Occipital lobe (tissue), 2 donors: ENCODE results near the gene LRRC4B. TPM values are rescaled to one million over a fixed set of nuclear protein-coding genes. Genes with fewer than 3 reads are reported as not detected.

Experiments used
- DNase-seq: peaks from one replicate; lab custom pipeline; 2025; lab: John Stamatoyannopoulos, UW
- total RNA-seq: library from RNA; depleted of rRNA; stranded (reverse); fragments of >200 nt; gene quantifications from one replicate; pipeline ENCODE4 v1.2.3, GENCODE V29; 2014

Gene LRRC4B
- total RNA-seq, 1 donor from 2014 or later = 75.8 TPM

DNA sequence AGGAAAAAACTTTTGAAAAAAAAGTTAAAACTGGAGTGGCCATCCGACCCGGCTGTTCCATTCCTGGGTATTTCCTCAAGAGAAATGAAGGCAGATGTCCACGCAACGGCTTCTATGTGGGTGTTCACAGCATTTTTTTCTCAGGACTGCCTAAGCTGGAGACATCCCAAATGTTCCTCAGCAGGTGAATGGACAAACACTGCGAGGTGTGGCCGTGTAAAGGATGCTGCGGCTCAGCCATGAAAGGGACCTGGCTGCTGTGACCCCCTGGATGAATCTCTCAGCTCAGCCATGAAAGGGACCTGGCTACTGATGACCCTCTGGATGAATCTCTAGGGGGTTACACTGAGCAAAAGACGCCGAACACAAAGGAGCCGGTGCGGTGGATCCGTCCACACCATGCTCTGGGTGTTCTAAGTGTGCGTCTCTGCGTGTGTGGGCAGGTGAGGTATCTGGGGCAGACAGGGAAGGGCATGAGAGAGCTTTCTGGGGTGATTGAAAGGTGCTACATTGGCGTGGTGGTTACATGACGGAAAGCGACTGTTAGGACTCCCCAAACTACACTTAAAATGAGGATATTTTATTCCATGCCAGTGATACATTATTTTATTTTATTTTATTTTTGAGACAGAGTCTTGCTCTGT, 47.3 kb downstream of the LRRC4B start:
- DNase-seq = no peak

DNA sequence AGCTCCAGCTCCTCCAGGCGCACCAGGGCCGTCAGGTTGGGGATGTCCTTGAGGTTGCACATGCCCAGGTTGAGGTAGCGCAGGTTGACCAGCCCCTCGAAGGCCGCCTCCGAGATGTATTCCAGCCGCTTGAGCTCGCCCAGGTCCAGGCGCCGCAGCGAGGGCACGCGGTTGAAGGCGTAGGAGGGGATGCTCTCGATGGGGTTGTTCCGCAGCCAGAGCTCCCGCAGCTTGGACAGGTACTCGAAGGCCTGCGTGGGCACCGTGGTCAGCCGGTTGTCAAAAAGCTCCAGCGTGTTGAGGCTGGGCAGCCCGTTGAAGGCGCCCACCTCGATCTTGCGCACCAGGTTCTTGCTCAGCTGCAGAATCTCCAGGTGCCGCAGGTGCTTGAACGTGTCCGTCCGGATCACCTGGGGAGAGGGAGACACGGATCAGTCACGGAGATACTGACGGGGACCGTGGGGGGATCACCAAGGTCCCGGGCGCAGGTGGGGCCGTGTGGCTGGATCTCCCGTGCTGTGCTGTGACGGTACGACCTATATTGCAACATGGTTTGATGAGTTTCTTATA, 49.1 kb downstream of the LRRC4B start:
- no peak for DNase-seq

DNA sequence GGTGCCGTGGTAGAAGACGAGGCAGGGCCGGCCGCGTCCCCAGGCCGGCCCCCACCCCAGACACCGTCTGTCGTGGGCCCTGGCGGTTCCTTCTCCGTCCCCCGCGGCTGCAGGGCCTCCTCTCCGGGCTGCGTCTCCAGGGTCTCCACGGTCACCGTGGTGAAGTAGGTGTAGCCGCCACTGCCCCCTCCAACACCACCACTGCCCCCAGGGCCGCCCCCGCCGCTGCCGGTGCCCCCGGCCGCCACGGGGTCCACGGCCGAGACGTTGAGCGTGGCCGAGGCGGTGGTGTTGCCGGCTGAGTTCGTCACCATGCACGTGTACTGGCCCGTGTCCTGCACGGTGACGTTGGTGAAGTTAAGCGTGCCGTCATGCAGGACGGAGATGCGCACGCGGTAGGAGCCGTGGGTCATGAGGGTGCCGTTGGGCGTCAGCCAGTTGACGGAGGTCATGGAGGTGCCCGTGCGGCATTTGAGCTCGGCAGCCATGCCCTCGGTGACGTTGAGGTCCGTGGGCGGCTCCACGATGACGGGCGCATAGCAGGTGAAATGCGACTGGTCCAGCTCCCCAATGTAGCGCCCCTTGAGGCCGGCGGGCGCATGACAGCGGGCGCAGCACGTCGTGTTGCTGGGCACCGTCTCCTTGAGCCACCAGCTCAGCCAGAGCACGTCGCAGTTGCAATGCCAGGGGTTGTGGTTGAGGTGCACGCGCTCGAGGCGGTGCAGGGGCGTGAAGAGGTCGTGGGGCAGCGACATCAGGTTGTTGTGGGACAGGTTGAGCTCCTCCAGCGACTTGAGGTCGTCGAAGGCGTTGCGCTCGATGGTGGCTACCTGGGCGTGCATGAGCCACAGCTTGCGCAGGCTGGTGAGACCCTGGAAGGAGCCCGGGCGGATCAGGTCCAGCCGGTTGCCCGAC, 49.9 kb downstream of the LRRC4B start:
- no peak for DNase-seq

DNA sequence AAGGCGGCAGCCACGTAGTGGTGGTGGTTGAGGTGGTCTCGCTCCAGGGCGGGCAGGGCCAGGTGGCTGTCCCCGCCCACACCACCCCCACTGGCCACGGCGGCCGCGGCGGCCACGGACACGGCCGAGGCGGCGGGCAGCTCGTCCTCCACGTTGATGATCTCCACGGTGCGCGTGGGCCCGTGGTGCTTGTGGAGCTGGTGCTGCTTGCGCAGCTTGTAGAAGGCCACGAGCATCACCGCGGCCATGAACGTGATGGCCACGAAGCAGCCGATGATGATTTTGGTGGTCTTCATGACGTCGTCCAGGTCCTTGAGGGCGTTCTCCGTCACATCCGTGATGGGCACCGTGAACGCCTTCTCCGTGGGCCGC, 50.5 kb downstream of the LRRC4B start:
- no peak for DNase-seq

DNA sequence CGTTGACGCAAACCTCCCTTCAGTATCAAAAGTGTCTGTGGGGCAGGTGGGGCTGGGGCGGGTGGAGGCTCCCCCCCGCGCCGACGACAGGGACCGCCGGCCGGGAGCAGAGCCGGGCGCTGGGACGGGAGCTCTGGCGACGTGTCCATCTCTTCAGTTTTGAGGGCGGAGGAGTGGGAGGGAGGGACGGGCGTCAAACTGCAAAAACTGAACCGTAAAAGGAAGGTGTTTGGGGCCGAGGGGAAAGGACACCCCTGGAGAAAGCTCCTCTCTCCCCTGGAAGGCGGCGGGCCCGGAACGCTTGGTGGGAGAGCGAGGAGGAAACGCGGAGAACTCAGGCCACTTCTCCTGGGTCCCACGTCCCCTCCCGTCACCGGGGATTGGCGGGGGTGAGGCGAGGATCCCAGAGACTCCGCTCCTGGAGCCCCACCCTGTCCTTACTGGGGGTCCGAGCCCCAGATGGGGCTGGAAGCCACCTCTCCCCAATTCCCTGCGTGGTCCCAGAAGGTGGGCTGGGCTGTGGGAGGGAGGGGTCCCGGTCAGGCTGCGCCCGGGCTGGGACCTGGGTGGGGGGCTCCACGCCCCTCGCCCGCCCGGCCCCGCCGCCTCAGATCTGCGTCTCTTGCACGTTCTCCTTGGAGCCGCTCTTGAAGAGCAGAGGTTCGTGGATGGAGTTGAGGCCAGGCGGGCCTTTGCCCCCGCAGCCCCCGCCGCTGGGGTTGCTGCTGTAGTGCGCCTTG, 51.1 kb downstream of the LRRC4B start:
- no peak for DNase-seq

DNA sequence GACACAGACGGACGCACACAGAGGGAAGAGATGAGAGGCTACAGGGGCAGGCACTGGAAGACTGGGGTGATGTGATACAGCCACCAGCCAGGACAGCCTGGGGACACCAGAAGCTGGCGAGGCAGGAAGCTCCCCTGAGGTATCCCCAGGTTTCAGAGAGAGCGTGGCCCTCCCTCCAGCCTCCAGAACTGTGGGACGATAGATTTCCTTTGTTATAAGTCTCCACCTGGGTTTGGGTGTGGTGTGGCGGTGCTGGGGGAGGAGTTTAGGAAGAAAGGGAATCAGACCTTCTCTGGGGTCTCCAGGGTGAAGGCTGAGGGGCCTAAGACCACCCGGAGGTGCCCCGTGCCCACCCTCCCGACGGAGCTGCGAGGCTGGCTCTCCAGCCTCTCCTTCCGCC, 51.8 kb downstream of the LRRC4B start:
- DNase-seq = no peak

DNA sequence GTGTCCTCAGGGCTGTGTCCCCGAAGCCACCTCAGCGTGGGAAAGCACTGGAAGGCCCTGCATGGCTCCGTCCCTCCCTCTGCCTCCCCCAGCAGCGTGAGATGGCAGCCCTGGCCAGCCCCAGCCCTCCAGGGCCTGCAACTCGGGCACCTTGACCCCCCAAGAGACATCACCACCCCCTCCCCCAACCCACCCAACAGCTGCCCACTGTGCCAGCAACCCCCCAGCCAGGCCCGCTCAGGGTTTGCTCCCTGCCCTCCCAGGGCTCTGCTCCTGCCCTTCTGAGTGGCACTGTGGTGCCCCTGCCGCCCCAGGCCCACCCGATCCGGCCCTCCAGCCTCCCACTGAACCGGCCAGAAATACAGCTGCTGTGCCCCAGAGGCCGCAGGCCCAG, 53.1 kb downstream of the LRRC4B start:
- no peak for DNase-seq

DNA sequence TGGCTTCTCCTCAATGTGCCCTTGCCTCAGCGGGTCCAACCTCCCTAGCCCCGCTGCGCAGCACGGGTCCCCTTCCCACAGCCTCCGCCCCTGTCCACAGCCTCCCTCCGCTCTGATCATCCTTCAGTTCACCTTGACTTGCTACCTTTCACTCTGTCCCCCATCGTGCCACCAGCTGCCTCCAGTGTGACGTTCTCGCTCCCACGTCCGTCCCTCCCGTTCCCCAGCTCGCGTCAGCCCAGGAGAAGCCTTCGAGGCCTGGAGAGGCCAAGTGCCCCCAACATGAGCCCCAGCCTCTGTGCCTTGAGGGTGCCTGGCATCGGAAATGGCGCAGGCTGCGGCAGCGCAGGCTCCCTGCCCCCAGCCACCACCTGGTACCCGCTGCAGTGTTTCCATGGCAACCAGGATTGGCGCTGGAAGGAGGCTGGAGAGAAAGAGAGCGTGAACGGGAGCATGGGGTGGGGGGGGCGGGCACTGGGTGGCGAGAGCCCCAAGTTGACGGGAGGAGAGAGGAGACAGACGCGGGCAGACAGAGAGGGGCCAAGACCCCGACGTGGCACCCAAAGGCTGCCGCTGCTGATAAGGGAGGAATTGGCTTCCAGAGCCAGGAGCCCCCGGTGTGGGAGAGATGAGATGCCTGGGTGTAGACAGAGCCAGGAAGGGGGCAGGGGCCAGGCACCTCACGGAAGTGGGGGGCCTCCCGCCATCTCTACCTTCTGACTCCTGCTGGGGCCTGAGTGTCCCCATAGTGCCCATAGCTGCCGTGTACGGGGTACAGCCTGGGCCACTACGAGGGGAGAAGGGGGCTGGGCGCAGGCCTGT, 53.7 kb downstream of the LRRC4B start:
- peak; percentile 86 for DNase-seq

DNA sequence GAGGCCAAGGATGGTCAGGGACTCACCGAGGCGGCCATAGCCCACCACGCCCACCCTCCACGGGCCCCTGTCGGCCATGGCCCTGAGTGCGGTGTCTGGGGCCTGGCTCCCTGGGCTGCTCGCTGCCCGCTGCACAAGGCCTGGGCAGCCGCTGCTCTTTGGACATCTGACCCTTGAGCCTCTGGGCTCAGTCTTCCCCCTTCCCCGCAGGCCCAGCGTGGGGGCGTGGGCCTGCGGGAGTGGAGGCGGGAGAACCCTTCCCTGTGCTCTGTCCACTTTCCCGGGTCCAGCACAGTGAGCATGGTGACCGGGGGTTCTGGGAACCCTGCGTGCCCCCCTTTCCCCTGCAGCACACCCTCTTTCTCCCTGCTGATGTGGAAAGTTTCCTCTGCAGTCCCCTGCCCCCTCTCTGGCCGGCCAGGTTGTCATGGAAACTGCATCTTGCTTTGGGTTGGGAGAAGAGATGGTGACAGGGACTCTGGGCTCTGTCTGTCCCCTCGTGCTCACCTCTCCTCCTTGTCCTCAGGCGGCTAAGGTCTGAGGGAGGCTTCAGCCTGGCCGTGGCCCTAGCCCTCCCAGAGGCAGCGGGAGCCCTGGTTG, 54.4 kb downstream of the LRRC4B start, which contains the start of gene ASPDH:
Gene ASPDH, minus strand, starts transcription at position 168 of the 600 bp plus-strand sequence. Its CDS starts 90 bp downstream, at position 78.
- DNase-seq = peak; percentile 47

DNA sequence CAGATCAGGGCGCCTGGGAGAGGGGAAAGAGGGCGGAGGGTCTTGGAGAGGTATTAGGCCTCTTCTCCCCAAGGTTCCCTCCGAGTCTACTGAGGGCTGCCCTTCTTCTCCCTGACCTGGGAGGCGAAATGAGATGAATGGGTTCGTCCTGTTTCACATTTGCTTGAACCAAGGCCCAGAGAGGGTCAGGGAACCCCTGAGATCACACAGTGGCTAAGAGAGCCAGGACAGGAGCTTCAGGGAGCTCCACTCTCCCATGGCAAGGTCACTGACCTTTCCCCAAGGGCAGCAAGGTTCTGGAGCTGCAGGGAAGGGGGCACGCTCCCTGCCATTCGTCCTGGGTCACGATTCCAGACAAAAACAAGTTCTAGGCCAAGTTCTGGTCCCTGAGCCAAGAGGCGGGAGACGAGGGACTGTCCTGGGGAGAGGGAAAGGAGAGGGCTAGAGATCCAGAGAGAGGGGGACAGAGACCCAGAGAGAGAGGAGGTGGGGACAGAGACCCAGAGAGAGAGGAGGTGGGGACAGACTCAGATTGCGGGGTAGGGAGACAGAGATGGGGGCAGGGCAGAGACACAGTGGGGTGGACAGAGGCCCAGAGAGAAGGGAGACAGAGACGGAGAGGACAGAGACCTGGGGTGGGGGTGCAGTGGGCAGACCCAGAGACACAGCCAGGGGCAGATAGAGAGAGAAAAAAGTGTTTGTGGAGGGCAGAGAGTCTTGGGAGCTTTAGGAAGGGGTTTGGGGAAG, 55.1 kb downstream of the LRRC4B start:
- no peak for DNase-seq

DNA sequence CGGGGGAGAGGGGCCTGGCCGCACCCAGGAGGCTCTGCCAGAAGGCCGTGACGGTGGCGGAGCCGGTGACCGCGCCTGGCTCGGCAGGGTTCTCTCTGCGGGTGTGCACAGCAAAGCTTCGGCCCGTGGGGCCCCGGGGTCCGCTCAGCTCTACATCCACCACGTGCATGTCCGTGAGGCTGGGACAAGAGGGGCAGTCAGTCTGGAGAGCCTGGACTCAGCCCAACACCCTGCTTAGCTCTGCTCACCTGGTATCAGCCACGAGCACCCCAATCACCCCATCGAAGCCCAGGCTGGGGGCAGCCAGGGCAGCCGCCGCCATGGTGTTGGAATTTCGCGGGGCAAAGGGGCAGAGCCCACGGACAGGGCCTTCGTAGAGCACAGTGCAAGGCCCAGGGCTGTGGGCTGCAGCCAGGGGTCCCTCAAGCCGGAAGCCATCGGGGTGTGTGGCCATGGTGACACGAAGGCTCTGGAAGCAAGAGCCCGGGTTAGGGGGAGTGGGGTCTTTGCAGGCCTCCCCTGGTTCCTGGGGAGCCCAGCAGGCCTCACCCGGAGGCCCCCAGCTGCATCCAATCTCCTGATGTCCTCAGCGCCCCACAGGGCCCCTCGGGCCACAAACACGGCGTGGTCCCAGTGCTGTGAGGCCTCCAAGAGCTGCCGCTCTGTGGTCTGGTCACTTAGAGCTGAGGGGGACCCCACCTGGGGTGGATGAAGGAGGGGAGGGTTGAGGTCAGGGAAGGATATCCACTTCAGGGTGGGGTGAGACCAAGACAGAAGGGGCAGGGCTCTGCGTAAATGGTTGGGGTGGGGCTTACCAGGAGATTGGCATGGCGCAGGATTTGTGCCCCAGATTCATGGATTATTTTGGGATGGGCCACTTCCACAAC, 55.9 kb downstream of the LRRC4B start:
- no peak for DNase-seq

DNA sequence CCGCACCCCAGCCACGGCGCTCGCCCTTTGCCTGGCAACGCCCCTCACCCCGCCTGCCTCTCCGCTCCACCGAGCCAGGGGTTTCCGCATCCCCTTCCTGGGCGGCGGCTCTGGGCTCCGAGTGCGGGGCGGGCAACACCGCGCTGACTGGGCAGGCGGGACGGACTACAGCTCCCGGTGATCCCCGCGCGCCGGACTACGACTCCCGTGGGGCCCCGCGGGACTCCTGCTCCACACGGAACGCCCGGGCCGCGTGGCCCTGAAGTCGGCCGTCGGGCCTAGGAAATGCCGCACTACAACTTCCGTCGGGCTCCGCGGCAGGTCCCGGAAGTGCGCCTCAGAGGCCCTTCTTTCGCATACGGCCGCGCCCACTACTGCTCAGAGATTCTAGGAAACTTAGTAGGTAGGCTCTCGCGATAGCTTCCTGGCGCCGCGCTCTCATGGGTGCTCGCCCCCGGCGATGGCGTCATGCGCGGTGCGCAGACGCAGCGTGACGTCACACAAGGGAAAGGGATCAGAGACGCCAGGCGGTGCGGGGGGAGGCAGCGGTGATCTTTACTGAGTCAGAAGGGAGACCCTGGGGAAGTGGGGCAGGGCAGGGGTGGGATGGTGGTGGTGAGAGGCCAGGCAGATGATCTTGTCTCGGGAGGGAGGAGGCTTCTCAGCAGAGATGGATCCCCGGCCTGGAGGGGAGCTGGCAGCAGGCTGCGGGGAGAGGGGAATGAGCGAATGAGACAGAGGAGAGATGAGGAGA, 57.0 kb downstream of the LRRC4B start, which contains the start of gene JOSD2:
Gene JOSD2, minus strand, starts transcription at position 123 of the 754 bp plus-strand sequence. CDS start 760 bp downstream, outside the sequence.
- peak; percentile 97 for DNase-seq

DNA sequence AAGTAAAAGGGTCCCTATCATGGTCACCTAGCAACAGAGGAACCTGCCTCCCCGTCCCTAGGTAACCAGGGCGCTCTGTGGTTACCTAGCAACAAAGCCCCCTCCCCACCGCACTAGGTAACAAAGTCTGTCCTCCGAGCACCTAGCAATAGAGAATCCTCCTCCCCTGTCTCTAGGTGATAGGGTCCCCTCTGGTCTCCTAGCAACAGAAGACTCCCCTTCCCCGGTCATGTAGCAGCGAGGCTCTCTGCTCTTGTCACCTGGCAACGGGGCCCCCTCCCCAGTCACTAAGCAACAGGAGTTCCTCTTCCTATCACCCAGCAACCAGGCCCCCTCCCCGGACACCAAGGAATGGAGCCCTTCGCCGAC, 57.6 kb downstream of the LRRC4B start:
- no peak for DNase-seq

DNA sequence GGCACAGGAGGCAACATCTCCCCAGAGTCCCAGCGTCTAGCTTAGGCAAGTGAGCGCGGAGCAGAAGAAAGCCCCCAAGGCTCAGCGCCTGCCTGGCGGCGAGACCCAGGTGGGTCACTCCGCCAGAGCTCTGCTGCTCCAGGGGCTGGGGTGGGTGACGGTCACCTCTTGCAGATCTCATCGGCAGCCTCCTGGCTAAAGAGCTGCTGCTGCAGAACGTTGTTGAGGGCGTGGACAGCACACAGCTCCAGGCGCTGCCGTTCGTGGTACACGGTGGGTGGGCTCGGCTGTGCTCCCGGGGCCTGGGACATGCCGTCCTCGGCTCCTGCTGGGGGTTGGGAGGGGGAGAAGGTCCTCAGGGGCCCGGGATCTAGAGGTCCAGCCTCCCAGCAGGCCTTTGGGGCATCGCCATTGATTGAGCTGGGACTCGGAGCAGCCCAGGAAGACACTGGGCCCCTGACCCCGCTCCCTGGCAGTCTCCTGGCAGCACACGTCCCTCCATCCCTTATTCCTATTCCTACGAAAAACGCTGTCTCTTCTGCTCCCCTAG, 58.0 kb downstream of the LRRC4B start:
- DNase-seq = no peak

DNA sequence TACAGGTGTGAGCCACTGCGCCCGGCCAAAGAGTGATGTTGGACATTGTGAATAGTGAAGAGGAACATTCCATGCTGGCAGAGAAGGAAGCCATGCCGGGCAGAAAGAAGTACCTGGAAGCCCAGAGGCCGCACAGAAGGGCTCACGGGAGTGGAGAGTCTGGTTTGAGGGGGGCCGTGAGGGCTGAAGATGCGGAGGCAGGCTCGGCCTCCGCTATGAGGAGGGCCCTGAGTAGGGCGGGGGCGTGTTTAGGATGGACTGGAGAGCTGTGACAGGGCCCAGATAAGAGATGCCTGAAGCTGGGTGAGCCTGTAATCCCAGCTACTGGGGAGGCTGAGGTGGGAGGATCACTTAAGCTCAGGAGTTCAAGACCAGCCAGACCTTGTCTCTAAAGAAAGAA, 58.9 kb downstream of the LRRC4B start:
- DNase-seq = no peak

DNA sequence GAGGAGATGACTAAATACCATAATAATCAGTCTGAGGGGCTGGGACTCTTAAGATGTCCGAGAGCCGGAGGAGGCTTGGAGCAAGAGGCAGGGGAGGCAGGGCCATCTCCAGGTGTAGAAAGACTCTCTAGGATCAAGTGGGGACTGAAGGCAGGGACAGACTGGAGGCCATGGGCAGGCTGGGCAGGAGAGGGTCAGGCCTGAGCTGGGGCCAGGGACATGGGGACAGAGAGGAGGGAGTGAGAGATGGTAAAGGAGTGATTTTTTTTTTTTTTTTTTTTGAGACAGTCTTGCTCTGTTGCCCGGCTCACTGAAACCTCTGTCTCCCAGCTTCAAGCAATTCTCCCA, 59.4 kb downstream of the LRRC4B start:
- no peak for DNase-seq

DNA sequence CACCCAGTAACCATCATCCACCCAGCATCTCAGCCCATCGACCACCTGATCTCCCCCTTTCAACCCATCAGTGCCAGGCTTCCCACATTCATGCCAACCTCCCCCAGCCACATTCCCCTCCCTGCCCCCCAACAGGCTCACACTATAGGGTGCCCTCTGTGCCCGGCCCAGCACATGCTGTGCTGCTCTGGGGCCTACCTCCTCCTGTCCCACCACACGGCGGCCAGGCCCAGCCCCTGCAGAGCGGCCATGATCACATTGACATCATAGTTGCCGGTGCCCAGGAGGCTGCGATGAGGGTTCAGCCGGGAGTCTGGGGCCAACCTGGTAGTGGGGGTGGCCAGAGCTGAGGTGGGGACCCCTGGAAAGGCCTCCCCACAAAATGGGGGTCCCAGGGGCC, 60.9 kb downstream of the LRRC4B start:
- no peak for DNase-seq

DNA sequence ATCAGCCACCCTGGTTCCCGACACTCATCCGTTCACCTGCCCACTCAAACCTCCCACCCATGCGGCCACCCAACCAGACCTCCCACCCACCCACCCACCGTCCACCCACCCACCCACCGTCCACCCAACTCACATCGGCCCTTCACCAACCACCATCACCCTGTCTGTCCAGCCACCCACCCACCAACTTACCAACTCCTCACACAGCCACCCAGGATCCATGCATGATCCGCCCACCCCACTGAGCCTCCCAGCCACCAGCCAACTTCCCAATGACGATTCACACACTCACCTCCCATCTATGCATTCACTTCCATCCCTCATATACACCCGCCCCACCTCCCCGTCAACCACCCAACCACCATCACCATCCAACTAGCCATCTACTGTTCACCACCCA, 61.5 kb downstream of the LRRC4B start:
- no peak for DNase-seq
